Activated CD4-positive, alpha-beta T cell treated with anti-CD3 and anti-CD28 coated beads, Interleukin-2, amount 10 ng/mL, durations not matched to agents 7 days and 5 days (primary cell): ENCODE results near the gene RGS7. TPM values are rescaled to one million over a fixed set of nuclear protein-coding genes. Genes with fewer than 3 reads are reported as not detected.

Experiments used
- CTCF ChIA-PET: fragments of 350-600 bp; sonication (Branson Sonifier 250); formaldehyde crosslinking; loops from one replicate; lab custom pipeline; 2021; ENCODE audit warnings: antibody characterized with exemption; lab: Charles Lee
- POLR2A ChIA-PET: fragments of 350-600 bp; sonication (Branson Sonifier 250); formaldehyde crosslinking; loops from one replicate; lab custom pipeline; 2021; ENCODE audit warnings: antibody characterized with exemption; lab: Charles Lee
- DNase-seq: peaks from one replicate; pipeline ENCODE4 v3.0.0-alpha.2; 2020
- H3K27ac Mint-ChIP-seq: one replicate; pipeline ENCODE4 v1.8.0; 2021; ENCODE audit warnings: mild to moderate bottlenecking, moderate library complexity, mixed read lengths
- H3K27me3 Mint-ChIP-seq: one replicate; pipeline ENCODE4 v1.8.0; 2021; ENCODE audit warnings: mixed read lengths
- H3K36me3 Mint-ChIP-seq: one replicate; pipeline ENCODE4 v1.8.0; 2021; ENCODE audit warnings: low read depth, mixed read lengths
- H3K4me1 Mint-ChIP-seq: one replicate; pipeline ENCODE4 v1.8.0; 2021; ENCODE audit warnings: mixed read lengths
- H3K4me3 Mint-ChIP-seq: one replicate; pipeline ENCODE4 v1.8.0; 2021; ENCODE audit warnings: mild to moderate bottlenecking, moderate library complexity, mixed read lengths
- H3K9me3 Mint-ChIP-seq: one replicate; pipeline ENCODE4 v1.8.0; 2021; ENCODE audit warnings: mixed read lengths
- total RNA-seq, 2 experiments: library from RNA; stranded (reverse); gene quantifications; one replicate each; pipeline ENCODE4 v1.2.3, GENCODE V29; 2021

RGS7 gene
- total RNA-seq, 2 experiments from 2014 or later, result not detected

GRCh38 chr1:241286486-241286885 lies 70.5 kb downstream of the RGS7 start:
- no peak for DNase-seq
- Mint-ChIP-seq H3K36me3 (no peaks in the 10 kb centered on the region), H3K4me3 (no peak overlapping the region), H3K27ac (no peak overlapping the region), H3K9me3 (peaks cover 23% of the 10 kb centered on the region), H3K4me1 (no peaks in the 10 kb centered on the region), H3K27me3 (no peaks in the 10 kb centered on the region)
- CTCF ChIA-PET, result no interaction called here
- POLR2A ChIA-PET, result no interaction called here

GRCh38 chr1:241276391-241276790 lies 80.6 kb downstream of the RGS7 start:
- no peaks in the 10 kb centered on the region for H3K27me3 Mint-ChIP-seq
- H3K9me3 Mint-ChIP-seq, result peaks cover 18% of the 10 kb centered on the region
- ChIA-PET CTCF (interaction anchor here (0.6 kb wide), 1 partner anchor 493 kb away, joined by 3 read pairs; no protein-coding TSS in a partner anchor), POLR2A (no interaction called here)
- H3K4me1 Mint-ChIP-seq, result no peaks in the 10 kb centered on the region
- H3K4me3 Mint-ChIP-seq, result no peak overlapping the region
- DNase-seq, result no peak
- H3K36me3 Mint-ChIP-seq, result no peaks in the 10 kb centered on the region
- no peak overlapping the region for H3K27ac Mint-ChIP-seq

DNA sequence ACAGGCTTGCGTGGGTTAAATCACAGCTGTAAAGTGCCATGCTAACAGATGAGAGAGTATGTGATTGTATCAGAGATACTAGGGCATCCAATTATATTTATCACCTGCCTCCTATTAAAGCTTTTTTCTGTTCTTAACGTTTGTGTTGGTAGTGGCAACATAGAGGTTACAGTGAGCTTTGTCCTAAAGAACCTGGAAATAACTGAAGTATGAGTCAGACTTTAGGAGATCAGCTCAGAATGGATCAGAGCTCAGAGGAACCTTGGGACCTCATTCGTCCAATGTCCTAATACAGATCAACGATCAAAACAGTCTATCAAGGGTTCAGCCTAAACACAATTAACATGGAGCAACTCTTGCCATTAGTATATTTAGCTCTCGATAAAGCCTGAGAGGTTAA lies 81.0 kb downstream of the RGS7 start:
- H3K27me3 Mint-ChIP-seq, result no peaks in the 10 kb centered on the region
- DNase-seq, result no peak
- H3K9me3 Mint-ChIP-seq, result peaks cover 16% of the 10 kb centered on the region
- CTCF ChIA-PET, result interaction anchor here (0.6 kb wide), 1 partner anchor 492 kb away, joined by 3 read pairs; no protein-coding TSS in a partner anchor
- H3K27ac Mint-ChIP-seq, result no peak overlapping the region
- no peak overlapping the region for H3K4me3 Mint-ChIP-seq
- H3K4me1 Mint-ChIP-seq, result no peaks in the 10 kb centered on the region
- POLR2A ChIA-PET, result no interaction called here
- H3K36me3 Mint-ChIP-seq, result no peaks in the 10 kb centered on the region

GRCh38 chr1:241275226-241275625 lies 81.8 kb downstream of the RGS7 start:
- H3K9me3 Mint-ChIP-seq, result peaks cover 16% of the 10 kb centered on the region
- POLR2A ChIA-PET, result no interaction called here
- no peak overlapping the region for H3K27ac Mint-ChIP-seq
- no peaks in the 10 kb centered on the region for H3K27me3 Mint-ChIP-seq
- no peak for DNase-seq
- CTCF ChIA-PET, result no interaction called here
- H3K36me3 Mint-ChIP-seq, result no peaks in the 10 kb centered on the region
- H3K4me1 Mint-ChIP-seq, result no peaks in the 10 kb centered on the region
- H3K4me3 Mint-ChIP-seq, result no peak overlapping the region

- no peak overlapping the region for H3K27ac Mint-ChIP-seq
- H3K4me1 Mint-ChIP-seq, result no peaks in the 10 kb centered on the region
- no peaks in the 10 kb centered on the region for H3K27me3 Mint-ChIP-seq
- H3K9me3 Mint-ChIP-seq, result peaks cover 16% of the 10 kb centered on the region
- no peaks in the 10 kb centered on the region for H3K36me3 Mint-ChIP-seq
- ChIA-PET POLR2A (no interaction called here), CTCF (no interaction called here)
- no peak for DNase-seq
- H3K4me3 Mint-ChIP-seq, result no peak overlapping the region
These were observed 82.3 kb downstream of the RGS7 start for GRCh38 chr1:241274693-241275092.

DNA sequence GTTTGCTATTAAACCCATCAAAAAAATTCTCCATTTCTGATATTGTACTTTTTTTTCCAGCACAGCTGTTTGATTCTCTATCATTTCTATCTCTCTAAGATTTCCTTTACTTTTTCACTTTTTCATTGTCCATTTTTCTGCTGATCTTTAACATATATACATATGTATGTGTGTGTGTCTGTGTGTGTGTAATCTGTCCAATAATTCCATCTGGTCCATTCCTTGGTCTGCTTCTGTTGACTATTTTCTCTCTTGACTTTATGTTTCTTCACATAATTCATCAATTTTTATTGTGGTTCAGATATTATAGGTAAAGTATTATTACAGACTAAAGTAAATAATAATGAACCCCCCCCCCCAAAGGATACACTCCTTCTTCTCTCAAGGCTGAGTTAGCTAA lies 84.2 kb downstream of the RGS7 start:
- Mint-ChIP-seq H3K4me1 (no peaks in the 10 kb centered on the region), H3K27ac (no peak overlapping the region), H3K27me3 (no peaks in the 10 kb centered on the region), H3K9me3 (peaks cover 16% of the 10 kb centered on the region), H3K36me3 (no peaks in the 10 kb centered on the region), H3K4me3 (no peak overlapping the region)
- no peak for DNase-seq
- CTCF ChIA-PET, result interaction anchor here (0.8 kb wide), 1 partner anchor 8 kb away, joined by 6 read pairs; no protein-coding TSS in a partner anchor
- POLR2A ChIA-PET, result no interaction called here

GRCh38 chr1:241271427-241271826 lies 85.6 kb downstream of the RGS7 start:
- Mint-ChIP-seq H3K27me3 (no peaks in the 10 kb centered on the region), H3K9me3 (peaks cover 17% of the 10 kb centered on the region), H3K36me3 (no peaks in the 10 kb centered on the region), H3K4me1 (no peaks in the 10 kb centered on the region), H3K27ac (no peak overlapping the region), H3K4me3 (no peak overlapping the region)
- no peak for DNase-seq
- POLR2A ChIA-PET, result no interaction called here
- CTCF ChIA-PET, result no interaction called here

DNA sequence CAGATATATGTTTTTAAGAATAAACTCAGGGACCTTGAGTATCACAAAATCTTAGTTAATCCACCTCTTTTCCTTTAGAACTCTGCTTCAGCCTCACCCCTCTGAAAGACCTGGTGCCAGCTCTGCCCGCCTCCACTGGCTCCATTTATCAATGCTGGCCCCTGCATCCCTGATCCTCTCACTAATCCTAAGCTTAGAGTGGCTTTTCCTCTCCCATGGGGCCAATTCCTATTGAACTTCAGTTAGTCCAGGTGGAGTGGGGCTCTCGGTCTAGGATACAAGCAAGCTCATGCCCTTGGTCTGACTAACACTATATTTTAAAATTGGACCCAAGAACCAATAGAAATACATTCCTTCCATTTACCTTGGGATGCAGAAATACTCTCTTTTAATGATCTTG lies 87.0 kb downstream of the RGS7 start:
- ChIA-PET POLR2A (no interaction called here), CTCF (no interaction called here)
- peaks cover 17% of the 10 kb centered on the region for H3K9me3 Mint-ChIP-seq
- no peak overlapping the region for H3K4me3 Mint-ChIP-seq
- H3K36me3 Mint-ChIP-seq, result no peaks in the 10 kb centered on the region
- no peak overlapping the region for H3K27ac Mint-ChIP-seq
- DNase-seq, result no peak
- no peaks in the 10 kb centered on the region for H3K27me3 Mint-ChIP-seq
- no peaks in the 10 kb centered on the region for H3K4me1 Mint-ChIP-seq

DNA sequence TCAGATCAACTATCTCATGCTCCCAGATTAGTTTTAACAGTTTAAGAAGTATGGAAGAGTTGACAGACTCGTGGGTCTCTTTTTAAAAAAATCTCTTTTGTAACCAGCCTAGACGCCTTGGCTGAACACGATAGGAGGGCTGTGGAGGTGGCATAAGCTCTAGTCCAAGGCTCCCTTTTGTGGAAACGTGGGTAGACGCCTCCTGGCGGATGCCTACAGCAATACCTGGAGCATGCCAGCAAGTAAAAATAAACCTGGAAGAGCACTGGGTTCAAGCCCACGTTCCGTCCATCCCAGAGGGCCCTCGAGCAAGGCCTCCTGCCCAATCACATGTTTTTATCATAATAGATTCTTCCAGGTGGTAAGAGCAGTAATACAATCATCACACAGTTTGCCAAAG lies 87.9 kb downstream of the RGS7 start:
- no peaks in the 10 kb centered on the region for H3K4me1 Mint-ChIP-seq
- POLR2A ChIA-PET, result no interaction called here
- no peaks in the 10 kb centered on the region for H3K36me3 Mint-ChIP-seq
- DNase-seq, result no peak
- CTCF ChIA-PET, result no interaction called here
- no peak overlapping the region for H3K27ac Mint-ChIP-seq
- H3K27me3 Mint-ChIP-seq, result no peaks in the 10 kb centered on the region
- H3K4me3 Mint-ChIP-seq, result no peak overlapping the region
- H3K9me3 Mint-ChIP-seq, result peaks cover 17% of the 10 kb centered on the region

GRCh38 chr1:241266121-241266520 lies 90.9 kb downstream of the RGS7 start:
- Mint-ChIP-seq H3K9me3 (peaks cover 3% of the 10 kb centered on the region), H3K4me3 (no peak overlapping the region)
- CTCF ChIA-PET, result no interaction called here

DNA sequence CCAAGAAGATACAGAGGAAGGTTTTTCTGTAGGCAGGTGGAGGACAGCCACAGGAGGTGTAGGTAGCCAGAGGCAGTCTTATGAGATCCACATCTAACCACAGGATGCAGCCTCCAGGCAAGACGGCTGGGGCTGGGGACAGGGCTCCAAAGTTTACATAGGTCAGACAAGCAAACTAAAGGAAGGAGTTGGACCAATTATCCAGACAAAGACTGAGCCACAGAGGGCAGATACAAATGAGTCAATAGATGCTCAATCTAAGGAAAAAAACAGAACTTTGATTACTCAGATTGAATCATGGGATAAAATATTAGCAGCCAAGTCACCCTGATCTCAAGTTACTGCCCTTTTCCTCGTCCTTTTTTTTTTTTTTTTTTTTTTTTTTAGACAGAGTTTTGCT lies 91.6 kb downstream of the RGS7 start:
- Mint-ChIP-seq H3K9me3 (peaks cover 3% of the 10 kb centered on the region), H3K27me3 (no peaks in the 10 kb centered on the region), H3K36me3 (no peaks in the 10 kb centered on the region), H3K4me1 (no peaks in the 10 kb centered on the region), H3K27ac (no peak overlapping the region), H3K4me3 (no peak overlapping the region)
- POLR2A ChIA-PET, result no interaction called here
- no peak for DNase-seq
- CTCF ChIA-PET, result no interaction called here

More at GRCh38 chr1:241266121-241266520, 90.9 kb downstream of the RGS7 start:
- POLR2A ChIA-PET, result no interaction called here
- Mint-ChIP-seq H3K27me3 (no peaks in the 10 kb centered on the region), H3K4me1 (no peaks in the 10 kb centered on the region), H3K27ac (no peak overlapping the region), H3K36me3 (no peaks in the 10 kb centered on the region)
- DNase-seq, result no peak

DNA sequence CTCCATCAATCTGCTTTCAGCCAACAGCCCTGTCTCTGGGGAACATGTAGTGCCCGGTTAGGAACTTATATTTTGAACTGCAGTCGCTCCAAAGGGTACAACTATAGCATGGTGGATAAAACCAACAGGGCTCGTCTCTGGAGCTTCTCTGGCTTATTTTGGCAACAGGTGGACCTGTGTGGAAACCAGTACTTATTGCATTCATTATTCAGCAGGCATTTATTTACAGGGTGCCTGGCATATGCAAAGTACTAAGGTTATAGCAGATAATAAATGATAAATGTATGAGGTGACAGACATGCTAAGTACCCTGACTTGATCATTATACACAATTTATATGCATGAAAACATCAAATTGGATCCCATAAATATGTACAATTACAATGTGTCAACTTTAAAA lies 93.7 kb downstream of the RGS7 start:
- peaks cover 5% of the 10 kb centered on the region for H3K9me3 Mint-ChIP-seq
- no peak overlapping the region for H3K27ac Mint-ChIP-seq
- H3K27me3 Mint-ChIP-seq, result no peaks in the 10 kb centered on the region
- POLR2A ChIA-PET, result no interaction called here
- CTCF ChIA-PET, result no interaction called here
- no peak for DNase-seq
- H3K36me3 Mint-ChIP-seq, result no peaks in the 10 kb centered on the region
- no peaks in the 10 kb centered on the region for H3K4me1 Mint-ChIP-seq
- H3K4me3 Mint-ChIP-seq, result no peak overlapping the region

DNA sequence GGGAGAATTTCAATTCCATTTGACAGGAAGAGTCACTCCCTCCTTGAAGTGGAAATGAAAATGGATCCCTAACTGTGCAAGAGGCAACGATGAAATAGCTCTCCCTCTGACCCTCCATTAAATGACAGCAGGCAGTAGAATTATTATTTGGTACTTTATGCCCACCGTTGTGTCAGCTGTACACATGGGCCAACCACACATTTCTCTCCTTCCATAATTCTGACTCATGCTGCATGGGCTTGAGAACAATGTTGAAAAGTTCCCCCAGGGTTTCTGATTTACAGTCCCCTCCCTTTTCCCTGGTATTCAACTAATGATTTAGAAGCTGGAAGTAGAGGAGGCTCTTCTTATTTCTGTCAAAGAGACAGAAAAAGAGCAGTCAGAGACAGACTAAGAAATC lies 103.5 kb downstream of the RGS7 start:
- no peak for DNase-seq
- H3K9me3 Mint-ChIP-seq, result peaks cover 5% of the 10 kb centered on the region
- no peaks in the 10 kb centered on the region for H3K36me3 Mint-ChIP-seq
- H3K27me3 Mint-ChIP-seq, result no peaks in the 10 kb centered on the region
- CTCF ChIA-PET, result no interaction called here
- H3K4me1 Mint-ChIP-seq, result no peaks in the 10 kb centered on the region
- no peak overlapping the region for H3K27ac Mint-ChIP-seq
- POLR2A ChIA-PET, result no interaction called here
- no peak overlapping the region for H3K4me3 Mint-ChIP-seq

DNA sequence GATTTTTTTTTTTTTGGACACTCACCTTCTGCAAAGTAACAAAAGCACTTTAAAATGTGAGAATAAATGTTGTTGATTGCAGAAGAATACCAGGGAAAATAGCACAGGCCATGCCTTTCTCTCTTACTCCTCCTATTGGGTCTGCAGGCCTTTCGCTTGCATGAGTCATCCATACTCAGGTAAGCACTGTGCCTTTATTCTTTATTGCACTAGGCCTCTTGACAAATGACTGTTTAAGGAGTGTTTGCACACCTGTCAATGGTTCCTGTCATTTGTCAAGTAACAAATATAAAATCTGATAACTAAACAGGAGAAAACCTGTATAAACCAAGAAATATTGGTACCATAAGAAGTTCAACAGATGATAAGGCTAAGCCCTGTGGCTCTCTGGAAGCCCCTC lies 106.5 kb downstream of the RGS7 start:
- H3K27me3 Mint-ChIP-seq, result no peaks in the 10 kb centered on the region
- H3K27ac Mint-ChIP-seq, result no peak overlapping the region
- H3K36me3 Mint-ChIP-seq, result no peaks in the 10 kb centered on the region
- ChIA-PET CTCF (no interaction called here), POLR2A (no interaction called here)
- peaks cover 10% of the 10 kb centered on the region for H3K9me3 Mint-ChIP-seq
- H3K4me1 Mint-ChIP-seq, result no peaks in the 10 kb centered on the region
- no peak for DNase-seq
- no peak overlapping the region for H3K4me3 Mint-ChIP-seq
